Smooth muscle cell of the coronary artery (primary cell): ENCODE measurements around the gene TOLLIP. TPM values are rescaled to one million over a fixed set of nuclear protein-coding genes. Genes with fewer than 3 reads are reported as not detected.

Source experiments
- total RNA-seq: library from RNA; depleted of rRNA; stranded (reverse); fragments of >200 nt; gene quantifications from 2 replicates; pipeline ENCODE4 v1.2.3, GENCODE V29; 2014; ENCODE audit warnings: low replicate concordance

TOLLIP gene
- 24.3 and 44.1 TPM in 2 replicates for total RNA-seq

DNA sequence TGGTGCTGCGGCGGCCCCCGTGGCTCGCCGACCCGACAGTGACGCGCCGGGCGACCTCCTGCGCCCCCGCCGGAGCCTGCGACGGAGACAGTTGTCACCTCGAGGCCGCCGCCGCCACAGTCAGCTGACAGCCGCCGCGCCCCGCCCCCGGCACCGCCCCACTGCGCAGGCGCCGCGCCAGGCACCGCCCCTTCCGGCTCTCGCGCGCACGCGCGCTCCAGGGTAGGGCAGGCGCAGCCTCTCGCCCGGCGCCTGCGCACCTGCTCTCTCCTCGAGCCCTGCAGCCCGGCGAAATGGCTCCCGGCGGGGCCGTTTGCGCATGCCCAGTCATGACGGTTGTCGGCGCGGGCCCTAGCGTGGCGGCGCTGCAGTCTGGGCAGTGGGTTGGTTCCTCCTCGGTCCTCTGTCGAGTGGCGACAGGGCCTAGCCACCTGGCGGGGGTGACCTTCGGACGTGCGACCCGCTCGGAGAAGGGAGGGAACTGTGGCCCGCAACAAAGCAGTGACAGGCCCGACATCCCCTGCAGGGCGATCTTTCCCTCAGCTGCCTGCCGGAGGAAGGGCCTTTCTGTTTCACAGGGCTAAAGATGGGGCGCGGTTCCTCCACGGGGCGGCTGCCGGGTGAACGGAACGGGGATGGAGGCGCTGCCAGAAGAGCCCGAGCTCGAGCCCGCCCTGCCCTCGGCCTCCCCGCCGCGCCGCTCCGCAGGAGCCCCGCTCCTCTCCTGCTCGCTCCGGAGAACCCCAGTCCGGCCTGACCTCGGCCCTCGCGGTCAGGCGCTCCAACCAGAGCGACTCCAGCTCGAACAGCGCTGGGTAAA lies at the start of gene TOLLIP:
TOLLIP (minus strand) TSS at position 135 of the 820 bp plus-strand sequence; CDS start at position 1, 134 bp downstream.

Other genes with a start within 250 kb of the TOLLIP start
- gene MUC2, start 234.8 kb downstream of the TOLLIP start, total RNA-seq, result not detected in 2 replicates
- not detected in 2 replicates for gene MUC5AC, start 151.7 kb downstream of the TOLLIP start, total RNA-seq
- gene MUC5B, start 86.6 kb downstream of the TOLLIP start, total RNA-seq, result not detected in 2 replicates
- gene BRSK2, start 80.3 kb upstream of the TOLLIP start, total RNA-seq, result 0.23 and 0.47 TPM in 2 replicates
- 26.3 and 55.0 TPM in 2 replicates for gene MOB2, start 177.1 kb upstream of the TOLLIP start, total RNA-seq